Measurements from ENCODE around the gene ABL2. TPM values are rescaled to one million over a fixed set of nuclear protein-coding genes. Genes with fewer than 3 reads are reported as not detected.
A peak's percentile ranks its signal among the peaks of the same experiment; 100 is the strongest.

The ABL2 gene
- polyA plus RNA-seq, 2 of the 4 experiments (the other 2 are of a cell fraction) = 12.4 TPM

GRCh38 chr1:179091691-179092165 lies 137.7 kb downstream of the ABL2 start (continued):
- TF ChIP-seq USF2 (IDR thresholded peaks at IDR 0.05) = no peak

DNA sequence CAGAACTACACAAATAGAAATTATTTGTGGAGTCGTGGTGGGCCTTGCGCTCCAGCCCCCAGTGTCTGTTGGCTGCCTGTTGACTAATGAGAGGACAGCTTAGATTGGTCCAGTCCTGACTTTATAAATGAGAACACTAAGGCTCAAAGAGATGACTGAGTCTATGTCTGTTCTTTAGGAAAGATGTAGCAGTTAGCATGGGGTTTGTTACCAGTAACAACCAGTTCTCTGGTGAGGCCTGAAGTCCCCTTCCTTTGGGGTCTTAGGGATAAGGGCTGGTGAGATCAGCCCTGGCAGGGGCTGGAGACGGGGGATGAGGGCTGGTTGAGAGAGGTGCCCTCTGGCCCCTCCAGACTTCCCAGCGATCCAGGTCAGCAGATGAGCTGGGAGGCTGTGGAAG lies 138.6 kb downstream of the ABL2 start:
- CTCF ChIA-PET = interaction anchor here (1.0 to 4.6 kb wide), 6 partner anchors 12 to 559 kb away, joined by 3 to 17 read pairs (median 4); no protein-coding TSS in a partner anchor
- WGBS (ENCODE audit: missing lambda C conversion rate) = 90% methylated on average over 4 of the region's 4 CpGs
- Histone ChIP-seq H3K4me1 (peaks cover 32% of the 10 kb centered on the region), H3K9me3 (no peaks in the 10 kb centered on the region), H3K4me2 (peak overlapping the region; percentile 29; the same call in 2 of the 3 replicates), H3K4me3 (no peak overlapping the region), H3K27ac (peak overlapping the region; percentile 72 to 84; a peak in 5 of 6 replicates)
- FAIRE-seq (no peak), DNase-seq (ENCODE audit: low read depth in 1 of 2, low spot score in 1 of 2) (no peak), ATAC-seq (0 out of 6 replicates have a peak, but pooled peaks of 1 of the 2 experiments have one; percentile 8)
- POLR2A ChIA-PET = interaction anchor here (0.6 kb wide), 1 partner anchor 188 kb away, joined by 6 read pairs; no protein-coding TSS in a partner anchor
- TF ChIP-seq POLR2AphosphoS2 (conservative IDR thresholded peaks at IDR 0.05; ENCODE audit: low read length) = no peak
- no peak for TF ChIP-seq CBX8 (IDR thresholded peaks at IDR 0.05)
- no peak for TF ChIP-seq TP53 (CRISPR knock-in tag; IDR thresholded peaks at IDR 0.05)
- TF ChIP-seq RCOR1 (IDR thresholded peaks at IDR 0.05; ENCODE audit: low read depth, low read length) = no peak
- TF ChIP-seq CBX2 (IDR thresholded peaks at IDR 0.05; ENCODE audit: borderline replicate concordance, low read depth) = no peak
- TF ChIP-seq SREBF2 (IDR thresholded peaks at IDR 0.05) = no peak
- no peak for TF ChIP-seq NFE2L2 (conservative IDR thresholded peaks at IDR 0.05; ENCODE audit: low read length)
- no peak for TF ChIP-seq ZC3H11A (IDR thresholded peaks at IDR 0.05)
- no peak for TF ChIP-seq CEBPB (IDR thresholded peaks at IDR 0.05)
- TF ChIP-seq HES2 (IDR thresholded peaks at IDR 0.05) = no peak
- TF ChIP-seq ESRRA (IDR thresholded peaks at IDR 0.05; ENCODE audit: borderline replicate concordance, low read length) = no peak
- no peak for TF ChIP-seq TFCP2L1 (CRISPR knock-in tag; IDR thresholded peaks at IDR 0.05)
- no peak for TF ChIP-seq NR3C1 (IDR thresholded peaks at IDR 0.05)
- TF ChIP-seq EP300 (IDR thresholded peaks at IDR 0.05) = no peak
- TF ChIP-seq CHD2 (IDR thresholded peaks at IDR 0.05; ENCODE audit: low read length, partially characterized antibody) = no peak
- TF ChIP-seq ZFP36 (IDR thresholded peaks at IDR 0.05; ENCODE audit: borderline replicate concordance, partially characterized antibody) = no peak
- TF ChIP-seq JUN (IDR thresholded peaks at IDR 0.05) = no peak
- TF ChIP-seq MAFK (IDR thresholded peaks at IDR 0.05; ENCODE audit: partially characterized antibody) = no peak
- TF ChIP-seq PBX3 (IDR thresholded peaks at IDR 0.05) = no peak

DNA sequence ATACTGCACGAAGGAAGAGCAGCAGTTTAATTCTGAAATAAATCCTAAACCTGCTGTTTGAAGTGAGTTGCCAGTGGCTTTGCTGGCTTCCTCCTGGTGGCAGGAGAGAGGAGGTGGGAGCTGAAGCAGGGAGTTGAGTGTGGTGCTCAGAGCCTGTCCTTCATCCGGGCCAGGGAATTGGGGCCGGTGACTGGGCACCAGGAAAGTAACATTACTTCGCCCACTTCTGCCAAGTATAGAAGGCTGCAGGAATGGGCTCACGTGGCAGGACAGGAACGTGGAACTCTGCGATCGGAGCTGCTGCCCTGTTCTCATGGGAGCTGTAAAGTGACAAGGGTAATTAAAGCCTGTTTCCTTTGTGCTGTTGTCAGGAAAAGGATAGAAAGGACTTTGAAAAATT lies 139.0 kb downstream of the ABL2 start:
- Histone ChIP-seq H3K9me3 (no peaks in the 10 kb centered on the region), H3K4me3 (no peak overlapping the region), H3K27ac (peak overlapping the region; percentile 72 to 84; a peak in 4 of 6 replicates), H3K4me1 (peaks cover 32% of the 10 kb centered on the region), H3K4me2 (no peak overlapping the region)
- DNase-seq (ENCODE audit: low read depth in 1 of 2, low spot score in 1 of 2) (no peak), FAIRE-seq (no peak), ATAC-seq (peak in 1 of 2 experiments; percentile 14; a peak in 3 of 6 replicates)
- TF ChIP-seq CTCF (IDR thresholded peaks at IDR 0.05) = no peak
- no peak for TF ChIP-seq MYC (IDR thresholded peaks at IDR 0.05; ENCODE audit: borderline replicate concordance, low read length)
- no peak for TF ChIP-seq EP300 (IDR thresholded peaks at IDR 0.05)
- TF ChIP-seq HES2 (IDR thresholded peaks at IDR 0.05) = no peak
- no peak for TF ChIP-seq ZC3H11A (IDR thresholded peaks at IDR 0.05)
- TF ChIP-seq RCOR1 (IDR thresholded peaks at IDR 0.05; ENCODE audit: low read depth, low read length) = no peak
- TF ChIP-seq RFX5 (IDR thresholded peaks at IDR 0.05) = no peak
- no peak for TF ChIP-seq RAD21 (conservative IDR thresholded peaks at IDR 0.05 in 1 of 2, IDR thresholded peaks at IDR 0.05 in 1 of 2)
- TF ChIP-seq, protein P1, sequence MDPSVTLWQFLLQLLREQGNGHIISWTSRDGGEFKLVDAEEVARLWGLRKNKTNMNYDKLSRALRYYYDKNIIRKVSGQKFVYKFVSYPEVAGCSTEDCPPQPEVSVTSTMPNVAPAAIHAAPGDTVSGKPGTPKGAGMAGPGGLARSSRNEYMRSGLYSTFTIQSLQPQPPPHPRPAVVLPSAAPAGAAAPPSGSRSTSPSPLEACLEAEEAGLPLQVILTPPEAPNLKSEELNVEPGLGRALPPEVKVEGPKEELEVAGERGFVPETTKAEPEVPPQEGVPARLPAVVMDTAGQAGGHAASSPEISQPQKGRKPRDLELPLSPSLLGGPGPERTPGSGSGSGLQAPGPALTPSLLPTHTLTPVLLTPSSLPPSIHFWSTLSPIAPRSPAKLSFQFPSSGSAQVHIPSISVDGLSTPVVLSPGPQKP (IDR thresholded peaks at IDR 0.05; ENCODE audit: low read depth, low read length) = no peak
- TF ChIP-seq NPAS2 (CRISPR knock-in tag; IDR thresholded peaks at IDR 0.05; ENCODE audit: borderline replicate concordance) = no peak
- no peak for TF ChIP-seq CHD4 (IDR thresholded peaks at IDR 0.05; ENCODE audit: borderline replicate concordance)
- CTCF ChIA-PET = interaction anchor here (1.0 to 4.6 kb wide), 6 partner anchors 12 to 558 kb away, joined by 3 to 17 read pairs (median 4); no protein-coding TSS in a partner anchor
- POLR2A ChIA-PET = interaction anchor here (0.6 kb wide), 1 partner anchor 188 kb away, joined by 6 read pairs; no protein-coding TSS in a partner anchor
- 88% methylated on average over 8 of the region's 8 CpGs for WGBS (ENCODE audit: missing lambda C conversion rate)

Data from A549 (cell line).